GM23338 (cell line): ENCODE data around the gene HOXA1. TPM values are rescaled to one million over a fixed set of nuclear protein-coding genes. Genes with fewer than 3 reads are reported as not detected.
A peak's percentile ranks its signal among the peaks of the same experiment; 100 is the strongest.

ENCODE experiments used
- ATAC-seq: fragments of 200-7000 bp; cut with Tn5 transposase; 3 replicates; pipeline ENCODE4 v1.9.1; 2020
- DNase-seq: peaks from one replicate; pipeline ENCODE4 v3.0.0-alpha.2; 2015; ENCODE audit warnings: low spot score
- H2AFZ ChIP-seq: fragments of 200-600 bp; sonication (generic); 2 replicates; pipeline ENCODE4 v1.8.0; 2016; ENCODE audit warnings: antibody characterized with exemption, mild to moderate bottlenecking, moderate library complexity
- H3F3A ChIP-seq: fragments of 200-600 bp; sonication (generic); replicated peaks from 2 replicates; pipeline ENCODE4 v1.8.0; 2017; ENCODE audit warnings: antibody characterized with exemption, mixed run types, low read depth
- H3K27ac ChIP-seq: fragments of 200-600 bp; sonication (generic); 2 replicates; pipeline ENCODE4 v1.6.1; 2016; ENCODE audit warnings: low read depth
- H3K27me3 ChIP-seq: fragments of 200-600 bp; sonication (generic); 2 replicates; pipeline ENCODE4 v1.8.0; 2016; ENCODE audit warnings: mild to moderate bottlenecking, mixed run types, moderate library complexity; ENCODE audit not compliant: insufficient read depth
- H3K36me3 ChIP-seq: fragments of 200-600 bp; sonication (generic); 2 replicates; pipeline ENCODE4 v1.8.0; 2016; ENCODE audit warnings: mild to moderate bottlenecking; ENCODE audit not compliant: insufficient read depth
- H3K4me1 ChIP-seq: fragments of 200-600 bp; sonication (generic); 2 replicates; pipeline ENCODE4 v1.8.0; 2016; ENCODE audit warnings: mild to moderate bottlenecking, moderate library complexity; ENCODE audit not compliant: insufficient read depth
- H3K4me2 ChIP-seq: fragments of 200-600 bp; sonication (generic); 2 replicates; pipeline ENCODE4 v1.7.1; 2017; ENCODE audit warnings: mixed run types
- H3K4me3 ChIP-seq: fragments of 200-600 bp; sonication (generic); 2 replicates; pipeline ENCODE4 v1.6.1; 2016; ENCODE audit warnings: mixed run types
- H3K79me2 ChIP-seq: fragments of 200-600 bp; sonication (generic); replicated peaks from 2 replicates; pipeline ENCODE4 v1.8.0; 2017; ENCODE audit warnings: mild to moderate bottlenecking; ENCODE audit not compliant: insufficient read depth
- H3K9me2 ChIP-seq: fragments of 200-600 bp; sonication (generic); 2 replicates; pipeline ENCODE4 v1.8.0; 2017; ENCODE audit not compliant: insufficient read depth
- H4K20me1 ChIP-seq: fragments of 200-600 bp; sonication (generic); replicated peaks from 2 replicates; pipeline ENCODE4 v1.8.0; 2017; ENCODE audit warnings: mild to moderate bottlenecking; ENCODE audit not compliant: insufficient read depth
- H3K27ac Mint-ChIP-seq: 2 replicates; pipeline ENCODE4 v1.8.0; 2020; ENCODE audit warnings: inconsistent platforms, mild to moderate bottlenecking, moderate library complexity, mixed read lengths
- H3K27me3 Mint-ChIP-seq: 3 replicates; pipeline ENCODE4 v1.8.0; 2022; ENCODE audit warnings: low read depth, mild to moderate bottlenecking, moderate library complexity, mixed read lengths, inconsistent platforms; ENCODE audit not compliant: insufficient read depth, poor library complexity
- H3K36me3 Mint-ChIP-seq: 3 replicates; pipeline ENCODE4 v1.8.0; 2021; ENCODE audit warnings: low read depth, mild to moderate bottlenecking, inconsistent platforms, moderate library complexity, mixed read lengths
- H3K4me1 Mint-ChIP-seq: 3 replicates; pipeline ENCODE4 v1.8.0; 2020; ENCODE audit warnings: mild to moderate bottlenecking, inconsistent platforms, mixed read lengths
- H3K4me3 Mint-ChIP-seq: 3 replicates; pipeline ENCODE4 v1.8.0; 2021; ENCODE audit warnings: moderate library complexity, mild to moderate bottlenecking, inconsistent platforms, mixed read lengths
- H3K9me3 Mint-ChIP-seq: 3 replicates; pipeline ENCODE4 v1.8.0; 2020; ENCODE audit warnings: moderate library complexity, mild to moderate bottlenecking, inconsistent platforms, mixed read lengths
- EZH2 ChIP-seq: fragments of 200-600 bp; sonication (generic); IDR thresholded peaks from one replicate; pipeline ENCODE4 v1.8.0; 2017; ENCODE audit warnings: antibody characterized with exemption, mild to moderate bottlenecking, low read depth; ENCODE audit not compliant: unreplicated experiment
- EZH2phosphoT487 ChIP-seq: fragments of 200-600 bp; sonication (generic); IDR thresholded peaks from one replicate; pipeline ENCODE4 v1.8.1; 2018; ENCODE audit warnings: antibody characterized with exemption; ENCODE audit not compliant: unreplicated experiment
- STAT1 ChIP-seq: IDR thresholded peaks from one replicate; pipeline ENCODE4 v1.6.1; 2016; ENCODE audit warnings: antibody characterized with exemption; ENCODE audit not compliant: unreplicated experiment
- polyA plus RNA-seq: library from polyadenylated mRNA; unstranded; fragments of >200 nt; fragmentation: Nextera tagmentation; extraction: Ambion mirVana; gene quantifications from 2 replicates; pipeline ENCODE4 v1.2.1, GENCODE V29; 2016
- total RNA-seq: library from RNA; depleted of rRNA; stranded (reverse); fragments of >200 nt; shearing (Covaris generic); gene quantifications from 2 replicates; pipeline ENCODE4 v1.2.3, GENCODE V29; 2014
- TF ChIP-seq, protein P1 (sequence below): IDR thresholded peaks from 2 replicates; pipeline ENCODE4 v1.6.1; 2016; ENCODE audit warnings: antibody characterized with exemption
- TF ChIP-seq, protein P2 (sequence below): IDR thresholded peaks from one replicate; pipeline ENCODE4 v1.6.1; 2018; ENCODE audit warnings: antibody characterized with exemption; ENCODE audit not compliant: unreplicated experiment

The HOXA1 gene
- total and polyA plus RNA-seq, 2 experiments from 2014 or later: not detected

DNA sequence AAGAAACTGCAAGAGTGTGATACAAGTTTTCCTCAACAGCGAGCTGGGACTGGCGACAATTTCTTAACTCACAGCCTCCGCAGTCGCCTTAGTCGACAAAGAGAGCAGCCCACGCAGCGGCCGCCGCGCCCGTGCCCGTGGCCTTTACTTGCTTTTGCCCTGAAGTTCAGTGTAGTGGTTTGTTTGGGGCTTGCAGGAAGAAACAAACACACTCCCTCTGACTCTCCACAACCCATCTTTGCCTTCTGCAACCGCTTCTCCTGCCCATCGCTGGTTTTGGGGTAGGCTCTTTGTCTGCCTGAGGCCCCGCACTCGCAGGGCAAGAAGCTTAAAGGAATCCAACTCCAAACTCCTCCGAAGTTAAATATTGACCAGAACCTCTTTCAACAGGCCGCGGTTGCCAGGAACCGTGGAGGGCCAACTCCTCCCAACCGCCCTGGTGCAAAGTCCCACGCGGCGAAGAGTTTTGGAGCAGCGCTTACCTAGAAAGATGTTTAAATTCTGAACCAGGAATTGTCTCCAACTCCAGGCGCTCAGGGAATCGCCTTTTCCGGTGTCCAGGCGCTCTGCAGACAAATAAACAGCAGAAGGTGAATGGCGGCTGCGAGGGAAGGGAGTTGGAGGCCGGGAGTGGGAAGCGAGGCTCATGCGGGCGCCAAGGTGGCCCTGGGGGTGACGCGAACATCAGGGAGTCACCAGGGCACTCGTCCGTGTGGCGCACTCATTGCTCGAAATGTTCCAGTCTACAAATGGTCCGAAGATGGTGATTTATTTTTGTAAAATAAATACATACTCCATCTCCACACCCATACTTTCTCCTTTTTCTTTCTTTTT is 26.5 kb upstream of the HOXA1 start:
- peak; percentile 14 for ATAC-seq
- Histone ChIP-seq H4K20me1 (peaks cover 65% of the 10 kb centered on the region), H3K79me2 (no peaks in the 10 kb centered on the region), H3K9me2 (no peaks in the 10 kb centered on the region), H3K36me3 (no peaks in the 10 kb centered on the region), H2AFZ (no peak overlapping the region), H3K4me2 (peak overlapping the region; percentile 42; the same call in 1 of the 2 replicates), H3K4me1 (peaks cover 24% of the 10 kb centered on the region), H3K4me3 (peak overlapping the region; percentile 32), H3F3A (peaks cover 55% of the 10 kb centered on the region), H3K27ac (no peak overlapping the region), H3K27me3 (peaks cover 100% of the 10 kb centered on the region)
- DNase-seq: peak; percentile 47
- Mint-ChIP-seq H3K27ac (no peak overlapping the region), H3K4me3 (no peak overlapping the region), H3K9me3 (peaks cover 6% of the 10 kb centered on the region; the same call in 1 of the 3 replicates), H3K4me1 (peaks cover 16% of the 10 kb centered on the region), H3K27me3 (peaks cover 100% of the 10 kb centered on the region), H3K36me3 (no peaks in the 10 kb centered on the region)
- TF ChIP-seq, protein P1, sequence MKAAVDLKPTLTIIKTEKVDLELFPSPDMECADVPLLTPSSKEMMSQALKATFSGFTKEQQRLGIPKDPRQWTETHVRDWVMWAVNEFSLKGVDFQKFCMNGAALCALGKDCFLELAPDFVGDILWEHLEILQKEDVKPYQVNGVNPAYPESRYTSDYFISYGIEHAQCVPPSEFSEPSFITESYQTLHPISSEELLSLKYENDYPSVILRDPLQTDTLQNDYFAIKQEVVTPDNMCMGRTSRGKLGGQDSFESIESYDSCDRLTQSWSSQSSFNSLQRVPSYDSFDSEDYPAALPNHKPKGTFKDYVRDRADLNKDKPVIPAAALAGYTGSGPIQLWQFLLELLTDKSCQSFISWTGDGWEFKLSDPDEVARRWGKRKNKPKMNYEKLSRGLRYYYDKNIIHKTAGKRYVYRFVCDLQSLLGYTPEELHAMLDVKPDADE: no peak
- peak; percentile 96 for TF ChIP-seq EZH2phosphoT487
- peak; percentile 92 for TF ChIP-seq EZH2

DNA sequence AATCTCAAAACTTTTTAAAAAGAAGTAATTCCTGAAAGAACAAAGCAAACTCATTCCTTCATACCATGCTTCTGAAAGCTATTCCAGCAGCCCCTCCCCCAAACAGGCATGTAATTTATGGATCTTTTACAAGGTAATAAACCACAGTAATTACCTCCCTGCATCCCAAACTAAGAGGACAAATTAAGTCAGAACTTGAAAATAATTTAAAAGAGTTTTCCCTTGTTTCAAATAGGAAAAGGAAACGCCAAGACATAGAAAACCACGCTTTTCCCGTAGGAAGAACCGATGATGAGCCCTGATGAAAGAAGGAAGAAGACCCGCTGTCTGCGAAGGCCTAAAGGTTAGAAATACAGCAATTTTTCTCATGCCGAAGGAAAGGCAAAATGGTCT is 25.9 kb upstream of the HOXA1 start:
- H3K27ac ChIP-seq: no peak overlapping the region
- no peak overlapping the region; the same call in 1 of the 2 replicates for H3K4me2 ChIP-seq
- H3K36me3 ChIP-seq: no peaks in the 10 kb centered on the region
- Mint-ChIP-seq H3K27me3 (peaks cover 100% of the 10 kb centered on the region), H3K4me1 (peaks cover 16% of the 10 kb centered on the region), H3K9me3 (peaks cover 6% of the 10 kb centered on the region; the same call in 1 of the 3 replicates), H3K4me3 (no peak overlapping the region), H3K27ac (no peak overlapping the region), H3K36me3 (no peaks in the 10 kb centered on the region)
- H3K4me1 ChIP-seq: peaks cover 24% of the 10 kb centered on the region
- no peak overlapping the region for H2AFZ ChIP-seq
- H3K79me2 ChIP-seq: no peaks in the 10 kb centered on the region
- no peak overlapping the region for H3K4me3 ChIP-seq
- ATAC-seq (no peak), DNase-seq (no peak)
- peaks cover 65% of the 10 kb centered on the region for H4K20me1 ChIP-seq
- H3K9me2 ChIP-seq: no peaks in the 10 kb centered on the region
- no peak for TF ChIP-seq STAT1
- peak; percentile 90 for TF ChIP-seq EZH2
- peaks cover 100% of the 10 kb centered on the region for H3K27me3 ChIP-seq
- peaks cover 49% of the 10 kb centered on the region for H3F3A ChIP-seq

DNA sequence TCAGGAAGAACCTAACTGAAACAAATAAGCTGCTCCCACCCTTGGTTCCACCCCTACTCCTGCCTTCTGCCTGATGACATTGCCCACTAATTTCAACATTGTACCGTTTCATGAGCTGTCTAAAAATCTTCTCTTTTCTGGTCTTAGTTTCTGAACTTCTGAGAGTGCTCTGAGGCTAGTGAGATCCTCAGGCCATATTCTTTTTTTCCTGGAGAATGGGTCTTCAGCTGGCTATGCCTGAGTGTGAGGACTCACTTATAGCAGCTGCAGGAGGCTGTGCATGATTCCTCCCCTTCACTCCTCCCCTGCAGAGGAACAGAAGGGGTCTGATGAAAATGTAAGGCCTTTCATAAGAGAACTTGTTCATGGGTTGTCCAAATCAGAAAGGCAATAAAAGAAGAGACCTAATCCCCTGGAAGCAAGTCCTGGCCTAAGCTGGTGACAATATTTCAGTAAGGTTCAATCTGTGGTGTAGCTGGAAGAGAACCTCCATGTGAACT is 23.7 kb upstream of the HOXA1 start:
- Histone ChIP-seq H3K4me1 (peaks cover 29% of the 10 kb centered on the region), H3K4me3 (no peak overlapping the region), H2AFZ (no peak overlapping the region), H3K27me3 (peaks cover 100% of the 10 kb centered on the region), H3K4me2 (no peak overlapping the region), H4K20me1 (peaks cover 68% of the 10 kb centered on the region), H3F3A (peaks cover 44% of the 10 kb centered on the region), H3K9me2 (no peaks in the 10 kb centered on the region), H3K27ac (no peak overlapping the region), H3K36me3 (no peaks in the 10 kb centered on the region), H3K79me2 (no peaks in the 10 kb centered on the region)
- Mint-ChIP-seq H3K27ac (no peak overlapping the region), H3K27me3 (peaks cover 100% of the 10 kb centered on the region), H3K9me3 (peaks cover 10% of the 10 kb centered on the region; the same call in 1 of the 3 replicates), H3K4me3 (no peak overlapping the region), H3K4me1 (peaks cover 14% of the 10 kb centered on the region), H3K36me3 (no peaks in the 10 kb centered on the region)
- no peak for DNase-seq
- ATAC-seq: no peak
- peak; percentile 63 for TF ChIP-seq EZH2
- TF ChIP-seq, protein P2, sequence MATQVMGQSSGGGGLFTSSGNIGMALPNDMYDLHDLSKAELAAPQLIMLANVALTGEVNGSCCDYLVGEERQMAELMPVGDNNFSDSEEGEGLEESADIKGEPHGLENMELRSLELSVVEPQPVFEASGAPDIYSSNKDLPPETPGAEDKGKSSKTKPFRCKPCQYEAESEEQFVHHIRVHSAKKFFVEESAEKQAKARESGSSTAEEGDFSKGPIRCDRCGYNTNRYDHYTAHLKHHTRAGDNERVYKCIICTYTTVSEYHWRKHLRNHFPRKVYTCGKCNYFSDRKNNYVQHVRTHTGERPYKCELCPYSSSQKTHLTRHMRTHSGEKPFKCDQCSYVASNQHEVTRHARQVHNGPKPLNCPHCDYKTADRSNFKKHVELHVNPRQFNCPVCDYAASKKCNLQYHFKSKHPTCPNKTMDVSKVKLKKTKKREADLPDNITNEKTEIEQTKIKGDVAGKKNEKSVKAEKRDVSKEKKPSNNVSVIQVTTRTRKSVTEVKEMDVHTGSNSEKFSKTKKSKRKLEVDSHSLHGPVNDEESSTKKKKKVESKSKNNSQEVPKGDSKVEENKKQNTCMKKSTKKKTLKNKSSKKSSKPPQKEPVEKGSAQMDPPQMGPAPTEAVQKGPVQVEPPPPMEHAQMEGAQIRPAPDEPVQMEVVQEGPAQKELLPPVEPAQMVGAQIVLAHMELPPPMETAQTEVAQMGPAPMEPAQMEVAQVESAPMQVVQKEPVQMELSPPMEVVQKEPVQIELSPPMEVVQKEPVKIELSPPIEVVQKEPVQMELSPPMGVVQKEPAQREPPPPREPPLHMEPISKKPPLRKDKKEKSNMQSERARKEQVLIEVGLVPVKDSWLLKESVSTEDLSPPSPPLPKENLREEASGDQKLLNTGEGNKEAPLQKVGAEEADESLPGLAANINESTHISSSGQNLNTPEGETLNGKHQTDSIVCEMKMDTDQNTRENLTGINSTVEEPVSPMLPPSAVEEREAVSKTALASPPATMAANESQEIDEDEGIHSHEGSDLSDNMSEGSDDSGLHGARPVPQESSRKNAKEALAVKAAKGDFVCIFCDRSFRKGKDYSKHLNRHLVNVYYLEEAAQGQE: no peak
